CD4-positive, CD25-positive, alpha-beta regulatory T cell (primary cell): ENCODE data around the gene CHAT. TPM values are rescaled to one million over a fixed set of nuclear protein-coding genes. Genes with fewer than 3 reads are reported as not detected.

Experiments used
- ATAC-seq, 2 donors: fragments of 150-1000 bp; cut with Tn5 transposase; one replicate each; pipeline ENCODE4 v1.10.0; 2021; ENCODE audit warnings: low read depth in 2 of 2, moderate number of reproducible peaks in 2 of 2, moderate library complexity in 1 of 2
- DNase-seq, 3 donors: peaks; one replicate each; pipeline versions ENCODE4 v3.0.0 to v3.0.0-alpha.2; 2012 to 2022; ENCODE audit warnings: mixed read lengths in 1 of 3
- H3K27ac ChIP-seq: one replicate; pipeline ENCODE4 v1.7.0; 2013; ENCODE audit warnings: mild to moderate bottlenecking, low read length; ENCODE audit not compliant: insufficient read depth, poor library complexity, severe bottlenecking
- H3K27me3 ChIP-seq: one replicate; pipeline ENCODE4 v1.7.0; 2013; ENCODE audit warnings: low read length; ENCODE audit not compliant: control insufficient read depth, insufficient read depth
- H3K36me3 ChIP-seq: one replicate; pipeline ENCODE4 v1.7.0; 2013; ENCODE audit warnings: mild to moderate bottlenecking, low read length, moderate library complexity; ENCODE audit not compliant: control insufficient read depth, insufficient read depth
- H3K4me1 ChIP-seq: 2 replicates; pipeline ENCODE4 v1.7.0; 2013; ENCODE audit warnings: mild to moderate bottlenecking, low read length; ENCODE audit not compliant: insufficient read depth, control insufficient read depth, poor library complexity, severe bottlenecking
- H3K4me3 ChIP-seq: one replicate; pipeline ENCODE4 v1.7.0; 2013; ENCODE audit warnings: low read depth, mild to moderate bottlenecking, low read length, moderate library complexity
- H3K9me3 ChIP-seq, 2 experiments: 1 replicate in 1 of 2; 2 replicates in 1 of 2; pipeline ENCODE4 v1.7.0; 2013; ENCODE audit warnings: low read length in 2 of 2, mild to moderate bottlenecking in 1 of 2, moderate library complexity in 1 of 2; ENCODE audit not compliant: control insufficient read depth in 2 of 2
- H3K27ac Mint-ChIP-seq, 3 donors: one replicate each; pipeline ENCODE4 v1.8.0; 2020 to 2022; ENCODE audit warnings: mild to moderate bottlenecking in 3 of 3, mixed read lengths in 3 of 3, moderate library complexity in 2 of 3
- H3K27me3 Mint-ChIP-seq: one replicate; pipeline ENCODE4 v1.8.0; 2022; ENCODE audit warnings: mild to moderate bottlenecking, mixed read lengths
- H3K36me3 Mint-ChIP-seq: one replicate; pipeline ENCODE4 v1.8.0; 2020; ENCODE audit warnings: mixed read lengths
- H3K4me1 Mint-ChIP-seq, 4 donors: one replicate each; pipeline ENCODE4 v1.8.0; 2020 to 2022; ENCODE audit warnings: mixed read lengths in 4 of 4, mild to moderate bottlenecking in 1 of 4
- H3K4me3 Mint-ChIP-seq, 4 donors: one replicate each; pipeline ENCODE4 v1.8.0; 2020 to 2022; ENCODE audit warnings: mild to moderate bottlenecking in 4 of 4, mixed read lengths in 4 of 4, moderate library complexity in 3 of 4
- H3K9me3 Mint-ChIP-seq, 7 donors: one replicate each; pipeline ENCODE4 v1.8.0; 2020 to 2022; ENCODE audit warnings: mixed read lengths in 7 of 7, mild to moderate bottlenecking in 3 of 7, moderate library complexity in 2 of 7
- polyA plus RNA-seq, 4 donors: library from polyadenylated mRNA; unstranded; fragments of 300-500 nt; fragmentation: Illumina TruSeq; gene quantifications; one replicate each; pipeline ENCODE4 v1.2.3, GENCODE V29; 2021
- total RNA-seq: library from RNA; stranded (reverse); gene quantifications from one replicate; pipeline ENCODE4 v1.2.3, GENCODE V29; 2022

The CHAT gene
- total and polyA plus RNA-seq, 5 donors from 2014 or later = not detected

GRCh38 chr10:49653273-49653929 lies 39.6 kb downstream of the CHAT start:
- no peak overlapping the region for H3K4me3 ChIP-seq
- no peaks in the 10 kb centered on the region for H3K9me3 ChIP-seq
- no peak overlapping the region for H3K27ac ChIP-seq
- DNase-seq = no peak
- H3K36me3 Mint-ChIP-seq = no peaks in the 10 kb centered on the region
- no peak overlapping the region for H3K4me3 Mint-ChIP-seq
- no peak overlapping the region for H3K27ac Mint-ChIP-seq
- H3K36me3 ChIP-seq = no peaks in the 10 kb centered on the region
- peaks cover 4% of the 10 kb centered on the region for H3K27me3 Mint-ChIP-seq
- no peak for ATAC-seq
- H3K9me3 Mint-ChIP-seq = peaks cover 0 to 6% (median 0%) of the 10 kb centered on the region in 7 donors
- no peaks in the 10 kb centered on the region for H3K27me3 ChIP-seq
- H3K4me1 Mint-ChIP-seq = peaks cover 0 to 3% (median 0%) of the 10 kb centered on the region in 4 donors
- H3K4me1 ChIP-seq = no peaks in the 10 kb centered on the region

- Histone ChIP-seq H3K27ac (no peak overlapping the region), H3K4me1 (no peaks in the 10 kb centered on the region), H3K27me3 (no peaks in the 10 kb centered on the region), H3K4me3 (no peak overlapping the region), H3K36me3 (no peaks in the 10 kb centered on the region), H3K9me3 (peaks cover 0 to 3% of the 10 kb centered on the region in 2 experiments)
- peaks cover 0 to 8% (median 5%) of the 10 kb centered on the region in 7 donors for H3K9me3 Mint-ChIP-seq
- peaks cover 2% of the 10 kb centered on the region for H3K36me3 Mint-ChIP-seq
- DNase-seq (no peak), ATAC-seq (no peak)
- no peak overlapping the region for H3K27ac Mint-ChIP-seq
- peaks cover 0 to 3% (median 0%) of the 10 kb centered on the region in 4 donors for H3K4me1 Mint-ChIP-seq
- no peak overlapping the region for H3K4me3 Mint-ChIP-seq
- H3K27me3 Mint-ChIP-seq = peaks cover 4% of the 10 kb centered on the region
Observed at GRCh38 chr10:49654036-49654693, 40.3 kb downstream of the CHAT start.

GRCh38 chr10:49655099-49655498 lies 41.3 kb downstream of the CHAT start:
- Histone ChIP-seq H3K4me3 (no peak overlapping the region), H3K9me3 (peaks cover 0 to 5% of the 10 kb centered on the region in 2 experiments), H3K4me1 (no peaks in the 10 kb centered on the region), H3K27ac (no peak overlapping the region), H3K27me3 (no peaks in the 10 kb centered on the region), H3K36me3 (no peaks in the 10 kb centered on the region)
- Mint-ChIP-seq H3K36me3 (peaks cover 5% of the 10 kb centered on the region), H3K4me1 (peaks cover 0 to 3% (median 0%) of the 10 kb centered on the region in 4 donors), H3K4me3 (no peak overlapping the region), H3K9me3 (peaks cover 0 to 14% (median 5%) of the 10 kb centered on the region in 7 donors), H3K27me3 (peaks cover 4% of the 10 kb centered on the region), H3K27ac (no peak overlapping the region)
- no peak for ATAC-seq
- no peak for DNase-seq

- H3K27me3 Mint-ChIP-seq = no peaks in the 10 kb centered on the region
Observed at GRCh38 chr10:49656845-49657493, 43.1 kb downstream of the CHAT start.

GRCh38 chr10:49657606-49658005 lies 43.8 kb downstream of the CHAT start:
- Histone ChIP-seq H3K27me3 (no peaks in the 10 kb centered on the region), H3K4me1 (no peaks in the 10 kb centered on the region), H3K36me3 (no peaks in the 10 kb centered on the region), H3K9me3 (peaks cover 0 to 5% of the 10 kb centered on the region in 2 experiments), H3K4me3 (no peak overlapping the region), H3K27ac (no peak overlapping the region)
- H3K4me1 Mint-ChIP-seq = peaks cover 0 to 3% (median 0%) of the 10 kb centered on the region in 4 donors
- peaks cover 0 to 14% (median 5%) of the 10 kb centered on the region in 7 donors for H3K9me3 Mint-ChIP-seq
- peaks cover 5% of the 10 kb centered on the region for H3K36me3 Mint-ChIP-seq
- ATAC-seq = no peak
- H3K27me3 Mint-ChIP-seq = no peaks in the 10 kb centered on the region
- DNase-seq = no peak
- no peak overlapping the region for H3K27ac Mint-ChIP-seq
- no peak overlapping the region for H3K4me3 Mint-ChIP-seq

More at GRCh38 chr10:49656845-49657493, 43.1 kb downstream of the CHAT start:
- peaks cover 5% of the 10 kb centered on the region for H3K36me3 Mint-ChIP-seq
- H3K27ac Mint-ChIP-seq = no peak overlapping the region
- H3K4me1 Mint-ChIP-seq = peaks cover 0 to 3% (median 0%) of the 10 kb centered on the region in 4 donors
- Histone ChIP-seq H3K9me3 (peaks cover 0 to 5% of the 10 kb centered on the region in 2 experiments), H3K4me3 (no peak overlapping the region), H3K36me3 (no peaks in the 10 kb centered on the region), H3K27me3 (no peaks in the 10 kb centered on the region), H3K27ac (no peak overlapping the region), H3K4me1 (no peaks in the 10 kb centered on the region)
- DNase-seq = no peak
- no peak overlapping the region for H3K4me3 Mint-ChIP-seq
- peaks cover 0 to 14% (median 5%) of the 10 kb centered on the region in 7 donors for H3K9me3 Mint-ChIP-seq
- no peak for ATAC-seq

GRCh38 chr10:49661140-49661856 lies 47.5 kb downstream of the CHAT start:
- ATAC-seq = no peak

GRCh38 chr10:49662169-49662830 lies 48.5 kb downstream of the CHAT start:
- peaks cover 0 to 5% of the 10 kb centered on the region in 2 experiments for H3K9me3 ChIP-seq
- Mint-ChIP-seq H3K36me3 (peaks cover 5% of the 10 kb centered on the region), H3K27ac (no peak overlapping the region), H3K4me3 (no peak overlapping the region), H3K4me1 (no peaks in the 10 kb centered on the region), H3K27me3 (no peaks in the 10 kb centered on the region), H3K9me3 (peaks cover 0 to 14% (median 4%) of the 10 kb centered on the region in 7 donors)
- no peaks in the 10 kb centered on the region for H3K4me1 ChIP-seq
- no peak overlapping the region for H3K27ac ChIP-seq
- ATAC-seq (no peak), DNase-seq (no peak)
- H3K36me3 ChIP-seq = no peaks in the 10 kb centered on the region
- no peaks in the 10 kb centered on the region for H3K27me3 ChIP-seq
- H3K4me3 ChIP-seq = no peak overlapping the region

More at GRCh38 chr10:49661140-49661856, 47.5 kb downstream of the CHAT start:
- no peaks in the 10 kb centered on the region for H3K27me3 Mint-ChIP-seq
- DNase-seq = no peak
- no peaks in the 10 kb centered on the region for H3K4me1 Mint-ChIP-seq
- H3K27ac Mint-ChIP-seq = no peak overlapping the region
- no peaks in the 10 kb centered on the region for H3K4me1 ChIP-seq
- no peak overlapping the region for H3K27ac ChIP-seq
- peaks cover 5% of the 10 kb centered on the region for H3K36me3 Mint-ChIP-seq
- no peak overlapping the region for H3K4me3 ChIP-seq
- H3K9me3 Mint-ChIP-seq = peaks cover 0 to 14% (median 4%) of the 10 kb centered on the region in 7 donors
- no peaks in the 10 kb centered on the region for H3K36me3 ChIP-seq
- no peaks in the 10 kb centered on the region for H3K27me3 ChIP-seq
- H3K4me3 Mint-ChIP-seq = no peak overlapping the region
- peaks cover 0 to 5% of the 10 kb centered on the region in 2 experiments for H3K9me3 ChIP-seq
